Liver (tissue), 9 donors: ENCODE data around the gene UBE2Q2. TPM values are rescaled to one million over a fixed set of nuclear protein-coding genes. Genes with fewer than 3 reads are reported as not detected.
A peak's percentile ranks its signal among the peaks of the same experiment; 100 is the strongest.
"Not testable (repeated sequence)": the region's sequence is repeated elsewhere in the genome, so short reads cannot be mapped to it uniquely, and the experiment has no call there.

Experiments
- DNase-seq: peaks from one replicate; pipeline ENCODE4 v3.0.0-alpha.2; 2017; ENCODE audit warnings: low spot score
- H3K27ac ChIP-seq, 2 donors: one replicate each; pipeline ENCODE4 v1.7.0; 2013; ENCODE audit warnings: inconsistent platforms in 2 of 2, low read length in 2 of 2, control low read depth in 1 of 2, low read depth in 1 of 2, mild to moderate bottlenecking in 1 of 2
- H3K27me3 ChIP-seq, 4 donors: one replicate each; pipeline versions ENCODE4 v1.6.1 to v1.7.0; 2013; ENCODE audit warnings: low read length in 3 of 4, inconsistent platforms in 1 of 4, mild to moderate bottlenecking in 1 of 4, moderate library complexity in 1 of 4; ENCODE audit not compliant: control insufficient read depth in 4 of 4, insufficient read depth in 4 of 4
- H3K36me3 ChIP-seq, 4 donors: one replicate each; pipeline versions ENCODE4 v1.6.1 to v1.7.0; 2013; ENCODE audit warnings: low read length in 3 of 4, mild to moderate bottlenecking in 3 of 4, low read depth in 1 of 4, moderate library complexity in 1 of 4; ENCODE audit not compliant: control insufficient read depth in 4 of 4, insufficient read depth in 3 of 4
- H3K4me1 ChIP-seq, 4 donors: one replicate each; pipeline versions ENCODE4 v1.6.1 to v1.7.0; 2013; ENCODE audit warnings: low read length in 3 of 4, mild to moderate bottlenecking in 3 of 4, moderate library complexity in 1 of 4; ENCODE audit not compliant: control insufficient read depth in 4 of 4, insufficient read depth in 4 of 4
- H3K4me3 ChIP-seq, 3 donors: one replicate each; pipeline versions ENCODE4 v1.6.1 to v1.7.0; 2013; ENCODE audit warnings: low read length in 3 of 3, control low read depth in 1 of 3, low read depth in 1 of 3, mild to moderate bottlenecking in 1 of 3
- H3K9ac ChIP-seq, 2 donors: one replicate each; pipeline ENCODE4 v1.7.0; 2013; ENCODE audit warnings: low read length in 2 of 2, mild to moderate bottlenecking in 2 of 2, moderate library complexity in 2 of 2, control low read depth in 1 of 2, low read depth in 1 of 2
- H3K9me3 ChIP-seq, 4 donors: one replicate each; pipeline versions ENCODE4 v1.6.1 to v1.7.0; 2013; ENCODE audit warnings: low read length in 3 of 4; ENCODE audit not compliant: control insufficient read depth in 4 of 4
- ATF3 ChIP-seq: IDR thresholded peaks from 2 replicates; pipeline ENCODE4 v1.6.1; 2016; ENCODE audit warnings: antibody characterized with exemption
- CTCF ChIP-seq: fragments of 150-350 bp; IDR thresholded peaks from 2 replicates; pipeline ENCODE4 v1.5.1; 2017; ENCODE audit warnings: improper control_type of control experiment, low read depth, low read length; ENCODE audit not compliant: missing input control
- FOXA1 ChIP-seq: IDR thresholded peaks from 2 replicates; pipeline ENCODE4 v1.6.1; 2016; ENCODE audit warnings: antibody characterized with exemption
- FOXA2 ChIP-seq: IDR thresholded peaks from 2 replicates; pipeline ENCODE4 v1.6.1; 2016; ENCODE audit warnings: antibody characterized with exemption
- MAX ChIP-seq: IDR thresholded peaks from 2 replicates; pipeline ENCODE4 v1.6.1; 2016; ENCODE audit warnings: antibody characterized with exemption
- NR2F2 ChIP-seq: IDR thresholded peaks from 2 replicates; pipeline ENCODE4 v1.6.1; 2016; ENCODE audit warnings: antibody characterized with exemption
- RAD21 ChIP-seq, 2 donors: IDR thresholded peaks; 2 replicates each; pipeline ENCODE4 v1.6.1; 2016; ENCODE audit warnings: antibody characterized with exemption in 2 of 2, mild to moderate bottlenecking in 2 of 2
- RXRA ChIP-seq, 2 donors: IDR thresholded peaks; 2 replicates each; pipeline ENCODE4 v1.6.1; 2017 to 2018; ENCODE audit warnings: antibody characterized with exemption in 2 of 2, mild to moderate bottlenecking in 1 of 2
- SP1 ChIP-seq: IDR thresholded peaks from 2 replicates; pipeline ENCODE4 v1.6.1; 2018; ENCODE audit warnings: antibody characterized with exemption, mild to moderate bottlenecking
- TAF1 ChIP-seq: conservative IDR thresholded peaks from 2 replicates; pipeline ENCODE4 v1.6.1; 2016; ENCODE audit warnings: antibody characterized with exemption, mild to moderate bottlenecking
- ZBTB33 ChIP-seq: IDR thresholded peaks from 2 replicates; pipeline ENCODE4 v1.6.1; 2016; ENCODE audit warnings: antibody characterized with exemption
- WGBS: extraction: QIAGEN DNeasy Blood & Tissue Kit; methylation state at CpG from one replicate; pipeline ENCODE4 v1.1.7; 2013; 5-methylcytosine and 5-hydroxymethylcytosine counted together
- polyA plus RNA-seq, 2 donors: library from polyadenylated mRNA; stranded (reverse) in 1 of 2; unstranded in 1 of 2; fragments of 200-250 nt in 1 of 2; fragments of >200 nt in 1 of 2; fragmentation: Nextera tagmentation in 1 of 2; extraction: Ambion mirVana in 1 of 2; gene quantifications; one replicate each; pipeline versions ENCODE4 v1.2.1 to v1.2.3, GENCODE V29; 2013 to 2015
- total RNA-seq, 2 donors: library from RNA; depleted of rRNA; stranded (reverse); fragments of >200 nt; gene quantifications; one replicate each; pipeline ENCODE4 v1.2.3, GENCODE V29; 2014
- donor health status: healthy.
- donor health status: healthy.
- donor health status: healthy.
- donor health status: healthy.
- donor health status: healthy.

Gene UBE2Q2
- total and polyA plus RNA-seq, 4 donors = 2.4 to 14.4 (median 5.2) TPM

- no peaks in the 10 kb centered on the region for H3K36me3 ChIP-seq
- no peak overlapping the region for H3K27ac ChIP-seq
- 6% methylated on average over 25 of the region's 25 CpGs for WGBS
- H3K9me3 ChIP-seq = no peaks in the 10 kb centered on the region
- H3K4me1 ChIP-seq = peaks cover 0 to 4% (median 3%) of the 10 kb centered on the region in 4 donors
- no peaks in the 10 kb centered on the region for H3K27me3 ChIP-seq
- no peak overlapping the region for H3K9ac ChIP-seq
- DNase-seq = peak; percentile 82
- no peak for TF ChIP-seq FOXA1
- TF ChIP-seq CTCF = peak; percentile 82
- TF ChIP-seq MAX = no peak
- TF ChIP-seq RAD21 (IDR thresholded peaks at IDR 0.05) = peak; percentile 89 to 97
- H3K4me3 ChIP-seq = peak overlapping the region in 1 of 3 donors; percentile 32
Measured at GRCh38 chr15:75801859-75802593, 41.2 kb upstream of the UBE2Q2 start.

GRCh38 chr15:75807486-75807885 lies 35.8 kb upstream of the UBE2Q2 start:
- H3K9me3 ChIP-seq, H3K4me3 ChIP-seq, H3K9ac ChIP-seq, DNase-seq, H3K27ac ChIP-seq, H3K36me3 ChIP-seq, H3K4me1 ChIP-seq, H3K27me3 ChIP-seq: not testable (repeated sequence)
- WGBS = 69% methylated on average over 2 of the region's 2 CpGs

- WGBS = 89% methylated on average over 6 of the region's 6 CpGs
- H3K9ac ChIP-seq, H3K36me3 ChIP-seq, H3K27me3 ChIP-seq, H3K4me1 ChIP-seq, H3K4me3 ChIP-seq, H3K9me3 ChIP-seq, H3K27ac ChIP-seq, DNase-seq: not testable (repeated sequence)
Measured at GRCh38 chr15:75808009-75808408, 35.2 kb upstream of the UBE2Q2 start.

- 89% methylated on average over 6 of the region's 6 CpGs for WGBS
- no peak overlapping the region for H3K4me3 ChIP-seq
- no peak for DNase-seq
- H3K27me3 ChIP-seq = no peaks in the 10 kb centered on the region
- no peaks in the 10 kb centered on the region for H3K9me3 ChIP-seq
- H3K4me1 ChIP-seq = peaks cover 0 to 3% (median 0%) of the 10 kb centered on the region in 4 donors
- TF ChIP-seq FOXA1 = no peak
- TF ChIP-seq RXRA (IDR thresholded peaks at IDR 0.05) = no peak
- TF ChIP-seq FOXA2 = no peak
- TF ChIP-seq RAD21 (IDR thresholded peaks at IDR 0.05) = no peak
- no peak for TF ChIP-seq TAF1
- no peak for TF ChIP-seq CTCF
- no peak for TF ChIP-seq ATF3
- no peak for TF ChIP-seq NR2F2
- no peak for TF ChIP-seq MAX
- no peak for TF ChIP-seq SP1
- TF ChIP-seq ZBTB33 = no peak
- no peaks in the 10 kb centered on the region for H3K36me3 ChIP-seq
- no peak overlapping the region for H3K9ac ChIP-seq
- H3K27ac ChIP-seq = no peak overlapping the region
Measured at GRCh38 chr15:75808563-75808962, 34.7 kb upstream of the UBE2Q2 start.
